Activated CD8-positive, alpha-beta memory T cell treated with anti-CD3 and anti-CD28 coated beads, Interleukin-2, amount 50 U/mL, for 24 hours (primary cell): ENCODE data around the gene COX6B2.

ENCODE experiments used
- DNase-seq: peaks from one replicate; pipeline ENCODE4 v3.0.0-alpha.2; 2020; ENCODE audit errors: extremely low read depth

The COX6B2 gene

DNA sequence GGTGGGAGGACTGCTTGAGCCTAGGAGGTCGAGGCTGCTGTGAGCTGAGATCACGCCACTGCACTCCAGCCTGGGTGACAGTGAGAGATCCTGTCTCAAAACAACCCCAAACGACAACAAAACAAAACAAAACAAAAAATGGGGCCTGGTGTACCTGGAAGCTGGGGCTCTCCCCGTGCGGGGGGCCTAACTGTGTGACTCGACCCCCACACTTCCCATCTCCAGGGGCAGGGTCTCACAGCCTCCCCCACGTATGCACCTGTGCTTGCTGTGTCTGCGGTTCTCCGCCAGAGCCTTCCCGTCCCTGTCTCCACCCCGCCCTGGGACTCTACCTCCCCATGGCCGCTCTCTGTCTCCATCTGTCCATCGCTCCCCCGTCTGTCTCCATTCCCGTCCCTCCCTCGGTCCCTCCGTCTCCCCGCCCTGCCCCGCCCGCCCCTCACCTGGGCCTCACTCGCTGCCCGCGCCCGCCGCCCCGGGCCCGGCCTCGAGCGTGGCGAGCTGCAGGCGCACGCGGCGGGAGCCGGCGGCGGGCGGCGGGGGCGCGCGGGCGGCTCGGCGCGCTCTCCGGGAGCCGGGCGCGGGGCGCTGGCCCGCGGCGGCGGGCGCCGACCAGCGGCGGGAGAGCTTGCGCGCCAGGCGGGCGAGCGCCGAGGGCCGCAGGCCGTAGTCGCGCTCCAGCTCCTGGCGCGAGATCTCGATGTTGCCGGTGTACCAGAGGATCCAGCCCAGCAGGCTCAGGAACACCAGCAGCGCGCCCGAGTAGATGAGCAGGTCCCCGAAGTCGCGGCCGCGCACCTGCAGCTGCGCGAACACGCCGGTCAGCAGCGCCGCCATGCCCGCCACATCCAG, 29.0 kb upstream of the COX6B2 start:
- no peak for DNase-seq

DNA sequence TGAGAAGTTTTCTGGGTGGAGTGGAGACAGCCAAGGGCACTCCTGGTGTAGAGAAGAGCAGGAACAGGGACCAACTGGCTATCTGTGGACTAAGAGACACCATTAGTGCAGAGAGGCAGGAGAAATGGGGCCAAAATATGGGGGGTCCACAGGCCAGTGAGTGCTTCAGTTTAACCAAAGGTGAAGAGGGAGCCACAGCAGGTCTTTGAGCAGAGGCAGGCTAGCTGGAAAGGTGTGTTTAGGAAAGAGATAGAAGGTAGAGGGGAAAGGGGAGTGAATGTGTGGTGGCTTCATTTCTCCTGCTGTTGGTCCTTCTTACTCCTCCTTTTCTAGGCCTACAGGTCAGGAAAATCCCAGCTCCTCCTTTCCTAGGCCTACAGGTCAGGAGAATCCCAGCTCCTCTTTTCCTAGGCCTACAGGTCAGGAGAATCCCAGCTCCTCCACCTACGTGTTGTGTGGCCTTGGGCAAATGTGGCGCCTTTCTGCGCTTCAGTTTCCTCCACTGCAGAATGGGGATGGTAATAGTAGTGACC, 28.1 kb upstream of the COX6B2 start:
- no peak for DNase-seq

DNA sequence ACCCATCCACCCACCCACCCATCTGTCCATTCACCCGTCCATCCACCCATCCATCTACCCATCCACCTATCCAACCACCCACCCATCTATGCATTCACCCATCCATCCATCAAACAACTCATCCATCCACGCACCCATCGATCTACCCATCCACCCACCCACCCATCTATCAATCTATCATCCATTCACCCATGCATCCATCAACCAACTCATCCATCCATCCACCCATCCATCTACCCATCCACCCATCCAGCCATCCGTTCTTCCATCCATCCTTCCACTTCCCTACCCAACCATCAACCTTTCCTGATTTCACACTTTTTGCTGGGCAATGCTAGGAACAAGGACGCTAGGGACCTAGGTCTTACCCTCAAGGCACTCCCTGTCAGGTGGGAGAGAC, 27.5 kb upstream of the COX6B2 start:
- no peak for DNase-seq

DNA sequence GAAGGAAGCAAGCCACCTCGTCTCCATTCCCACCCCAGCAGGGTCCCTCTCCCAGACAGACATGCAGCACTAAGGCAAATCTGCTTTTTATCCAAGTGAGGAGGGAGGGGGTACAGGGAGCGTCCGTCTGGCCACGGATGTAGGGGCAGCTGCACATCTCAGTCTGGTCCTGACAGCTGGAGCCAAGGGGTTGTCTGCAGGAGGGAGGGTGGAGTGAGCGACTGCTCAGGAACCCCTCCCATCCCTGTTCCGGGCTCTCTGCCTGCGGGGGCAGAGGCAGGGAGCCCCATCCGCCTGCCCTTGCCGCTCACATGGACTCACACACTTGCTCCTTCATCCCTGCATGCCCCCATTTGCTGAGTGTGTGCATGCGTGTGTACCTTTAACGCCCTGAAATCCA, 24.7 kb upstream of the COX6B2 start:
- DNase-seq: no peak

DNA sequence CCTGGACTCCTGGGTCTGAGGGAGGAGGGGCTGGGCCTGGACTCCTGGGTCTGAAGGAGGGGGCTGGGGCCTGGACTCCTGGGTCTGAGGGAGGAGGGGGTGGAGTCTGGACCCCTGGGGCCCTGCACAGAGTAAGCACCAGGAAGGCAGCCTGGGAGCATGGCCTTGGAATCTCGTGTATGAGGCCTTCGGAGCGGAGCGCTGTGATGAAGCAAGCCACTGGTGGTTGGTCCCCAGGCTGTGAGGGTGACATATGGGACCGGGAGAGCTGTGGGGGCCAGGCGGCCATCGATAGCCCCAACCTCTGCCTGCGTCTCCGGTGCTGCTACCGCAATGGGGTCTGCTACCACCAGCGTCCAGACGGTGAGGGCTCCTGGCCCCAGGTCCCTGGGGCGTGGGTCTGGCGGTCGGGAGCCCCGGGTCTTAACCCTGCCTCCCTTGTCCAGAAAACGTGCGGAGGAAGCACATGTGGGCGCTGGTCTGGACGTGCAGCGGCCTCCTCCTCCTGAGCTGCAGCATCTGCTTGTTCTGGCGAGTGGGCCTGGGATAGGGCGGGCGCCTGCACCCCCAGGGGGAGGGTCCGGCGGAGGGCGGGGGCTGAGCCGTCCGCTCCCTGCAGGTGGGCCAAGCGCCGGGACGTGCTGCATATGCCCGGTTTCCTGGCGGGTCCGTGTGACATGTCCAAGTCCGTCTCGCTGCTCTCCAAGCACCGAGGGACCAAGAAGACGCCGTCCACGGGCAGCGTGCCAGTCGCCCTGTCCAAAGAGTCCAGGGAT, 23.0 kb upstream of the COX6B2 start:
- DNase-seq: no peak

DNA sequence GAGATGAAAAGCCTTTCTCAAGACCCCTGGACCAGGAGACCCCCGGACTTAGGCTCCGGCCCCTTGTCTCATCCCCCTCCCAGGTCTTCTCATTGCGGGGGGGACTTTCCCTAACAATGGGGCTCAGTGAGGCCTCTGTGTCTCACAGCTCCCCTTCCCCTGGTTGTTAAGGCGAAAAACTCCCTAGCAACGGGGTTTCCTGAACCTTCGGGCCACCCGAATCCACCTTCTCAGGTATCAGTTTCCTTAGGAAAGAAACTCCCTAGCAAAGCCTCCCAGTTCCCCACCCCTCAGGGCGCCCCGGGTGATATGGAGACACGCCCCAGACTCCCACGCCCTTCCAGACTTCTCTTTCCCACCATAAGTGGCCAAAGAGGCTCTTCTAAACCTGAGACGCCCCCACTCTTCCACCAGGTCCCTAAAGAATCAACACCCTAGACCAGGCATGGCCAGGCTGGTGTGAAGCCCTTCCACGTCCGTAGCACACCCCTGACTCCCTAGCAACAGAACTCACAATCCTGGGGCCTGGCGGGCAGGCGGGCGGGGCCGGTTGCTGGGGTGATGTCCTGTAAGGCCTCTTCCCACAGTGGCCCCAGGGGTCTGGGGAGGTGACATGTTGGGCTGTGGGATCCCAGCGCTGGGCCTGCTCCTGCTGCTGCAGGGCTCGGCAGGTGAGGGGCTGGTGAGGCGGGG, 21.9 kb upstream of the COX6B2 start, which contains the start of gene TMEM190:
TMEM190 (plus strand) TSS at position 586 of the 693 bp plus-strand sequence; CDS start at position 614, 28 bp downstream.
- DNase-seq: no peak

DNA sequence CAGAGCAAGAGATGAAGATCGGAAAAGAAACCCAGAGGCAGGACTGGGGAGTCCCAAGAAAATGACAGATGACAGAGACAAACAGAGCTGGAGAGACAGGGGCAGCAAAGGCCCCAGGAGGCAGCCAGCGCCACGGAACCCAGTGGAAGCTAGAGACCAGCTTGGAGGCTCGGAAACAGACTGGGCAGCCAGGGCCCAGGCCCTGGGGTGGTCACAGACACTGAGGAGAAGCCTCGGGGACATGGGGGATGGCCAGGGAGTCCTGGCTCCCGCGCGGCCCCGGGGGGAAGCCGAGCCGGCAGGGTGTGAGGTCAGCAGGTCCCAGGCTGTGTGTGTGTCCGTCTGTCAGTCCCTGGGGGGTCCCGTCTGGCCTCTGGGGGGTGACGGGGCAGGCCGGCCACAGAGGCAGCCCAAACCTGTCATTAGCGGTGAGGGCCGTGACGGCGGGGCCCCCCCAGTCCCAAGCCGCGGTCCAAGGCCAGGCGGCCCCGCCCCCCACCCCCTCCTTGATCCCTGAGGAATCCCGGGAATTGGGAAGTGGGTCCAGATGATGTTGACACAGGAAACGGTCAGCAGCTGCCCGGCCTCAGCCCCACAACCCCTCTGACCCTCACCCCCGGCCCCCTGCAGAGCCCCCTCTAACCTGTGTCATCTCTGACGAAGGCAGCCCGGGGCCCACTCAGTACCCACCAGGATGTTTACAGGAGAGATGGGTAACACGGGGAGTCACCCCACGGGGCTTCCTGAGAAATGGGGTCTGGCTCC, 19.7 kb upstream of the COX6B2 start:
- no peak for DNase-seq

DNA sequence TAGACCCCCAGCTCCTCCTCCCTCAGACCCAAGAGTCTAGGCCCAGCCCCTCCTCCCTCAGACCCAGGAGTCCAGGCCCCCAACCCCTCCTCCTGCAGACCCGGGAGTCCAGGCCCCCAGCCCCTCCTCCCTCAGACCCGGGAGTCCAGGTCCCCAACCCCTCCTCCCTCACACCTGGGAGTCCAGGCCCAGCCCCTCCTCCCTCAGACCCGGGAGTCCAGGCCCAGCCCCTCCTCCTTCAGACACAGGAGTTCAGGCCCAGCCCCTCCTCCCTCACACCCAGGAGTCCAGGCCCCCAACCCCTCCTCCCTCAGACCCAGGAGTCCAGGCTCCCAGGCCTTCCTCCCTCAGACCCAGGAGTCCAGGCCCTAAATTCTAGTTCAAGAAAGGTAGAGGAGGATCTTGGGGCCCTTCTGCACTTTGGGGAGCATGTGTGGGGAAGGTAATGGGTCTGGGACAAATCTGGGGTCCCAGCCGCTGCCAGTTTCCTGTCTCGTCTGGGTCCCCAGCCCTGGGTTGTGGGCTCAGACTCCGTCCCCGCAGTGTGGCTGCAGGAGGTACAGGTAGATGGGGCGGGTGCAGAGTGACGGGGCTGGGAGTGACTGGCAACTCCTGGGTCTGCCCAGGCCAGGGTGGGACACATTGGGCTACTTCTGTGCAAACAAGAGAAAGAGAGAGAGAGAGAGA, 18.9 kb upstream of the COX6B2 start:
- no peak for DNase-seq

DNA sequence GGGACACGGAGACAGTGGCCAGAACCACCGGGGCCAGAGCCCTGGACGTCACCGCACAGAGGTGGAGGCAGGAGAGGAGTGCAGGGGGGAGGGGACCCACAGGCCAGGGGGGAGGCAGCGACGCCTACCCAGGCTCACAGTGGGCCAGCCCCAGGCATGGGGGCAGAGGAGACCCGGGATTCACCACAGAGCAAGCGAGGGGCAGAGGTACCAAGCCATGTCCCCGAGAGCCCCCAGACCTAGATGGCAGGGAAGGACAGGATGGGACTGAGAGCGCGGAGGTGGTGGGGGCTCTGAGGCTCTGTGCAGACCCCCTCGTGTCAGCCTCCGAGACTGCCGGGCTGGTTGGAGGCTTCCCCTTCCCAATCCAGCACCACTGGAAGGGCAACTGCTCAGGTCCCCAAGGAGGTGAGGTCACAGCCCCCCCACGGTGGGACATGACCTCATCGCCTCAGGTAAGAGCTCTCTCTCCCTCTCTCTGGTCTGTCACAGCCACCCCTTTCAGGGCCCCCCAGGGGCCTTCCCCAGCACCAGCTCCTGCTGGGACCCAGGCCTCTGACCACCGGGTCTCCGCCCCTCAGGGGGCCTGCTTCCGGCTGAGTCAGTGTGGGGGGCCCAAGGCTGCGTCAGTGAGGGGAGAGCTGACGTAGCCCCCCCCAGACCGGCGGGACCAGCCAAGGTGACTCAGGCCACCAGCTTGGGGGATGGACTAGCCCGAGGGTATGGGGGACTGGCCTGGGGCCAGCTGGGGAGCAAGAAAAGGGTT, 18.0 kb upstream of the COX6B2 start:
- DNase-seq: no peak

DNA sequence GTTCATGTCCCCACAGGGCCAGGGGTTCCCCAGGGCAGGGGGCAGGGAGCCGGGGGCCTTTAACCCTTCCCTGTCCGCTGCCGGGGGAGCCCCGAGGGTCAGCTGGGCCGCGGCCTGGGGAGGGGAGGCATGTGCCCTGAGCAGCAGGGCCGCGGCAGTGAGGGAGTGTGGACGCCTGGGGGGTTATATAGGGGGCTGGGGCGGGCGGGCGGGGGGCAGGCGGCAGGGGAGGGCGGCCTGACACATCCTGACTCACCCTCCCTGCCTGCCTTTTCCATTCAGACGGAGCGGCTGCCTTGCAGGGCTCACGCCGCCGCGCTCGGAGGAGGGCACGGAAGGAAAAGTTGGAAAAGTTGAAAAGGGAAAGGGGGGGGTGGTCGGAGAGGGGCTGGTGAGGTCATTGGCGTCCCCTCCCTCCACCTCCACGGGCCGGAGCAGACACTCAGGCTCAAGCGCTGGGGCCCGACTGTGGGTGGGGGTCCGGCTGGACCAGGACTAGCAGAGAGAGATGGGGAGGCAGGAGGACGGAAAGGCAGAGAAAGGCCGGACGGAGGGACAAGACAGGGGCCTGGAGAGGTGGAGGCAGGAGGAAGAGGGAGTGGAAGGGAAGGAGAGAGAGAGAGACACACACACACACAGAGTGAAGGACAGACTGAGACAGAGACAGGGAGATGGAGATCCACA, 15.9 kb upstream of the COX6B2 start, which contains the start of gene IL11:
IL11 (minus strand) TSS at position 159 of the 684 bp plus-strand sequence; CDS start at position 6, 153 bp downstream.
- DNase-seq: no peak

DNA sequence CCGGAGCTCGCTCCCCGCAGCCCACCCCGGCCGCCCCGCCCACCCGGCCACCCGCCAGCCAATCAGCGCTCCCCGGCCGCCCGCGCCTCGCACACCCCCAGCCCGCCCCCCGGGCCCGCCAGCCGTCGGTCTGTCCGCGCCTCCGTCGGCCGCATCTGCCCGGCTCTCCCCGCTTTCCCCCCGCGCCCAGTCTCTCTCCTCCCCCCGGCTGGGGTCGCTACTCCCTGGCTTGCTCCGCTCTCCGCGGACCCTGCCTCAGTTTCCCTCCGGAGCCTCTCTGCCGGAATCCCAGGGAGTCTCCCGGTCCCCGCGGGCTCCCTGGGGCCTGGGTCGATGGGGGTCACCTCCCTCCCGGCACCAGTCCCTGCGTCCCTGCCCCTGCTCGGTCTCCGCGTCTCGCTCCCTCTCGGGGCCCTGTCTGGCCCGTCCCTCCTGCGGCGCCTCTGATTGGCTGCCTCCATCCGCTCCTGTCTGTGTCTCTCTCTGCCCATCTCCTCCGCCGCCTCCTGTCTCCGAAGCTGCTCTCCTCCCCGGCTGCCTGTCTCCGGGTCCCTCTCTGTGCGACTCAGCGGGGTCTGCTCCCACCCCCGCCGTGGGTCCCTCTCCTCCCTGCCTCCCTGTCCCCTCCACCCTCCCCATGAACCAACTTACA, 15.3 kb upstream of the COX6B2 start:
- no peak for DNase-seq

DNA sequence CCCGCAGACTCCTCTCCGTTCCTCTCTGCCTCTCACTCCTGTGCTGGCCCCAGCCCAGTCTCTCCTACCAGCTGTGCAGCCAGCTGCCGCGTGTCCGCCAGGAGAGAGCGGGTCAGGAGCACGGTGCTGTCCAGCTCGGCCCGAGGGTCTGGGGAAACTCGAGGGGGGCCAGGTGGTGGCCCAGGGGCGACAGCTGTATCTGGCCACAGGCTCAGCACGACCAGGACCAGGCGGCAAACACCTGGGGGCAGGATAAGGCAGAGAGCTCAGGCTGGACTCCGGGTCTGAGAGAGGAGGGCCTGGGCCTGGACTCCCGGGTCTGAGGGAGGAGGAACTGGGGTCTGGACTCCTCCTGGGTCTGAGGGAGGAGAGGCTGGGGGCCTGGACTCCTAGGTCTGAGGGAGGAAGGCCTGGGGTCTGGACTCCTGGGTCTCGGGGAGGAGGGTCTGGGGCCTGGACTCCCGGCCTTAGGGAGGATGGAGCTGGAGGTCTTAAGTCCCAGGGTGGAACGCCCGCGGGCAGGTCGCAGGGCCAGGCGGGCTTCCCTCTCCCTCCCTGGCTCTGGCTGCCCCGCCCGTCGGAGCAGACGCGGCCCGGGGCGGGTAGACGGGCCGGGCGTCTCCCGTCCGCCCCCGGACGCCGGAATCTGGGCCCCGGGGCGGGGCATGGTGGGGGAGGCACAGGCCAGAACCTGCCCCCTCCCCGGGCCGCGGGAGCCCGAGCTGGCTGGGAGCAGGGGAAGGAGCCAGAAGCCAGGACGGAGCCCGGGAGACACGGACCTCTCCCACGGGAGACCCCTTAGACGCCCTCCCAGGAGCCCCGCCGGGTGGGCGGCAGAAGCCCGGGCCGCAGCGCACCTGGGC, 14.4 kb upstream of the COX6B2 start:
- no peak for DNase-seq

DNA sequence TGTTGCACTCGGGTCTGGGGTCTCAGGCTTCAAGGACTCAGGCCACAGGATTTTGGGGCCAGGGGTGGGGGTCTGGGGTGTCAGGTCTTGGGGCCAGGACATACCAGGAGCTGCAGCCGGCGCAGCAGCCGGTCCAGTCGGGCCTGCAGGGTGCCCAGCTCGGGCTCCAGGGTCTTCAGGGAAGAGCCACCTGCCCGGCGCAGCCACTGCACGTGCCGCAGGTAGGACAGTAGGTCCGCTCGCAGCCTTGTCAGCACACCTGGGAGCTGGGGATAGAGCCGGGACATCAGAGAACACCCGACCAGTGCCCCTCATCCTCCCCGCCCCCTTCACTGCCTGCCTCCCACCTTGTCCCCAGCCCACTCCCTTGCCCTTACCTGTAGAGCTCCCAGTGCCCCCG, 13.6 kb upstream of the COX6B2 start:
- DNase-seq: no peak

DNA sequence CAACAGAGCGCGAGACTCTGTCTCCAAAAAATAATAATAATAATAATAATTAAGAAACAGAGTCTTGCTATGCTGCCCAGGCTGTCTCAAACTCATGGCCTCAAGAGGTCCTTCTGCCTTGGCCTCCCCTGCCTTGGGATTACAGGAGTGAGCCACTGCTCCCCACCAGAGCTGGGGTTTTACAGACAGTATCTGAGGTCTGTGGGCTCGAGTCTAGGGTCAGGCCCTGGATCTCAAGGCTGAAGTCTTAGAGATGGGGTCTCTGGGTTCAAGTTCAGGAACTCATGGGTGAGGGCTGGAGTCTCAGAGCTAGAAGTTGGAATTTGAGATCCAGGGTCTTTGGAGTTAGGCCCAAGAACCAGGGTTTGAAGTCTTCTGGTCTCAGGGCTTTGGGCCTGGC, 12.3 kb upstream of the COX6B2 start:
- DNase-seq: no peak

DNA sequence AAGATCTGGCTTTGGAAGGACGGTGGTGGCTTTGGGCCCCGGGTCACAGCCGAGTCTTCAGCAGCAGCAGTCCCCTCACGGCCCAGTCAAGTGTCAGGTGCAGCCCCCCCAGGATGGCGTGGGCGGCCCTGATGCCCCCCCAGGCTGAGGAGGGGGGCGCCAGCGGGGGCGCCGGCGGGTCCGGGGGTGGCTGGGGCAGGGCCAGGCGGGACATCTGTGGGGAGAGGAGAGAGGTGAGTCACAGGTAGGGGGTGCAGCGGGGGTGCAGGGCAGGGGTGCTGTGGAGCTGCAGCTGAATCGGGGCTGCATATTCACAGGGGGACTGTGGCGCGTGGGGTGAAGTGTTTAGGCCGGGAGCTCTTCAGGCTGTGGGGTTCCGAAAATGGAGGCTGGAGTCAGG, 11.4 kb upstream of the COX6B2 start:
- no peak for DNase-seq

DNA sequence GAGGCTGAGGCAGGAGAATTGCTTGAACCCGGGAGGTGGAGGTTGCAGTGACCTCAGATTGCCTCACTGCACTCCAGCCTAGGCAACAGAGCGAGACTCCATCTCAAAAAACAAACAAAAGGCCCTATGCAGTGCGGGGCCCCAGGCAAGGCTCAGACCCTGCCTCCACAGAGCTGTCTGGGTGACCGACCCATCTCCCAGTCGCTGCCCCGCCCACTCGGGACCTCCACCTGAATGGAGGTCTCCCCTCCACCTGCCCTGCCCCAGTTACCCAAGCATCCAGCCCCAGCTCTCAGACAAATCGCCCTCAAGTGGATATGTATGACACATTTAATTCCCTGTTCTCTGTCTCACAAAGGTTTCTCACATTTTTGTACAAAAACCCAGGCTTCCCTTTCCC, 10.7 kb upstream of the COX6B2 start:
- DNase-seq: no peak

DNA sequence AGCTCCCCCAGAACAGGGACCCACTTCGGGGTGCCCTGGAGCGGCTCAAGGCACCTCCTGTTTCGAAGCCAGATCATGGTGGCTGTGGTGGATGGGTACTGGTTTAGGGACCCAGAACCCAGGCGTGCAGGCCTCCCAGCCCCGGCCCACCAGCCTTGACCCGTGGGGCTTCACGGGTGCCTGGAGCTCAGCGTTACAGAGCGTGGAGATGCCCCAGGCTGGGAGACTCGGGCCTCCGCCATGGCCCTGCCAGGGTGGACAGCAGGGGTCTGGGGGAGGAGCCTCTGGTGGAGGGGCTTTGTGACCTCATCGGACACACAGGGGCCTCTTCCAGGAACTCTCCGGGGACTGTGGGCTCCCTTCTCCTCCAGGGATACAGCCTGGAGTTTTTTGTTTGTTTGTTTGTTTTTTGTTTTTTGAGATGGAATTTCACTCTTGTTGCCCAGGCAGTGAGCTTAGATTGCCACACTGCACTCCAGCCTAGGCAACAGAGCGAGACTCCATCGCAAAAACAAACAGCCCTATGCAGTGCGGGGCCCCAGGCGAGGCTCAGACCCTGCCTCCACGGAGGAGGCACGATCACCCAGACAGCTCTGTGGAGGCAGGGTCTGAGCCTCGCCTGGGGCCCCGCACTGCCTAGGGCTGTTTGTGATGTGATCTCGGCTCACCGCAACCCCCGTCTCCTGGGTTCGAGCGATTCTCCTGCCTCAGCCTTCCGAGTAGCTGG, 8.6 kb upstream of the COX6B2 start, which contains the start of gene GARIN5B:
GARIN5B (minus strand) TSS at position 271 of the 727 bp plus-strand sequence; CDS start at position 77, 194 bp downstream.
- DNase-seq: no peak
